ENCODE results near the gene LARP4B.

The LARP4B gene

GRCh38 chr10:853017-853416 is 78.5 kb downstream of the LARP4B start:
- Mint-ChIP-seq H3K27me3 (no peaks in the 10 kb centered on the region), H3K27ac (no peak overlapping the region), H3K36me3 (ENCODE audit: low read depth) (peaks cover 99% of the 10 kb centered on the region), H3K4me3 (no peak overlapping the region), H3K4me1 (ENCODE audit: low read depth) (peaks cover 54% of the 10 kb centered on the region), H3K9me3 (peaks cover 9% of the 10 kb centered on the region)
- no peak for DNase-seq

- H3K4me3 Mint-ChIP-seq: no peak overlapping the region
- H3K36me3 Mint-ChIP-seq (ENCODE audit: low read depth): peaks cover 99% of the 10 kb centered on the region
Observed at GRCh38 chr10:852386-852785, 79.1 kb downstream of the LARP4B start.

GRCh38 chr10:851901-852300 is 79.6 kb downstream of the LARP4B start:
- no peak overlapping the region for H3K4me3 Mint-ChIP-seq

More at GRCh38 chr10:852386-852785, 79.1 kb downstream of the LARP4B start:
- H3K4me1 Mint-ChIP-seq (ENCODE audit: low read depth): peaks cover 55% of the 10 kb centered on the region
- DNase-seq: no peak
- H3K27ac Mint-ChIP-seq: peak overlapping the region; percentile 71
- H3K27me3 Mint-ChIP-seq: no peaks in the 10 kb centered on the region
- peaks cover 9% of the 10 kb centered on the region for H3K9me3 Mint-ChIP-seq

GRCh38 chr10:850093-850492 is 81.4 kb downstream of the LARP4B start:
- Mint-ChIP-seq H3K9me3 (peaks cover 9% of the 10 kb centered on the region), H3K27ac (no peak overlapping the region), H3K36me3 (ENCODE audit: low read depth) (peaks cover 99% of the 10 kb centered on the region), H3K4me1 (ENCODE audit: low read depth) (peaks cover 55% of the 10 kb centered on the region), H3K27me3 (no peaks in the 10 kb centered on the region), H3K4me3 (no peak overlapping the region)
- no peak for DNase-seq

More at GRCh38 chr10:851901-852300, 79.6 kb downstream of the LARP4B start:
- DNase-seq: no peak
- Mint-ChIP-seq H3K36me3 (ENCODE audit: low read depth) (peaks cover 99% of the 10 kb centered on the region), H3K27me3 (no peaks in the 10 kb centered on the region), H3K4me1 (ENCODE audit: low read depth) (peaks cover 54% of the 10 kb centered on the region), H3K27ac (peak overlapping the region; percentile 71), H3K9me3 (peaks cover 9% of the 10 kb centered on the region)

- no peak for DNase-seq
- Mint-ChIP-seq H3K4me3 (no peak overlapping the region), H3K4me1 (ENCODE audit: low read depth) (peaks cover 49% of the 10 kb centered on the region), H3K36me3 (ENCODE audit: low read depth) (peaks cover 99% of the 10 kb centered on the region), H3K9me3 (peaks cover 9% of the 10 kb centered on the region), H3K27me3 (no peaks in the 10 kb centered on the region), H3K27ac (no peak overlapping the region)
Observed at GRCh38 chr10:847868-848267, 83.6 kb downstream of the LARP4B start.

GRCh38 chr10:846126-846685 is 85.3 kb downstream of the LARP4B start:
- Mint-ChIP-seq H3K9me3 (peaks cover 7% of the 10 kb centered on the region), H3K27me3 (no peaks in the 10 kb centered on the region), H3K4me3 (no peak overlapping the region), H3K4me1 (ENCODE audit: low read depth) (peaks cover 33% of the 10 kb centered on the region), H3K27ac (peak overlapping the region; percentile 20), H3K36me3 (ENCODE audit: low read depth) (peaks cover 98% of the 10 kb centered on the region)
- no peak for DNase-seq

GRCh38 chr10:845526-845925 is 86.0 kb downstream of the LARP4B start:
- Mint-ChIP-seq H3K4me3 (no peak overlapping the region), H3K9me3 (peaks cover 4% of the 10 kb centered on the region), H3K4me1 (ENCODE audit: low read depth) (peaks cover 30% of the 10 kb centered on the region), H3K36me3 (ENCODE audit: low read depth) (peaks cover 98% of the 10 kb centered on the region), H3K27me3 (no peaks in the 10 kb centered on the region), H3K27ac (peak overlapping the region; percentile 47)
- no peak for DNase-seq

- H3K36me3 Mint-ChIP-seq (ENCODE audit: low read depth): peaks cover 98% of the 10 kb centered on the region
Observed at GRCh38 chr10:844552-844951, 87.0 kb downstream of the LARP4B start.

GRCh38 chr10:843703-844102 is 87.8 kb downstream of the LARP4B start:
- no peaks in the 10 kb centered on the region for H3K9me3 Mint-ChIP-seq
- peaks cover 29% of the 10 kb centered on the region for H3K4me1 Mint-ChIP-seq (ENCODE audit: low read depth)
- H3K27ac Mint-ChIP-seq: peak overlapping the region; percentile 42
- no peak overlapping the region for H3K4me3 Mint-ChIP-seq
- H3K27me3 Mint-ChIP-seq: no peaks in the 10 kb centered on the region
- DNase-seq: no peak
- H3K36me3 Mint-ChIP-seq (ENCODE audit: low read depth): peaks cover 98% of the 10 kb centered on the region

More at GRCh38 chr10:844552-844951, 87.0 kb downstream of the LARP4B start:
- Mint-ChIP-seq H3K27ac (peak overlapping the region; percentile 67), H3K27me3 (no peaks in the 10 kb centered on the region), H3K4me3 (no peak overlapping the region), H3K4me1 (ENCODE audit: low read depth) (peaks cover 30% of the 10 kb centered on the region), H3K9me3 (no peaks in the 10 kb centered on the region)
- DNase-seq: no peak

- Mint-ChIP-seq H3K36me3 (ENCODE audit: low read depth) (peaks cover 99% of the 10 kb centered on the region), H3K4me3 (no peak overlapping the region), H3K27ac (no peak overlapping the region), H3K4me1 (ENCODE audit: low read depth) (peaks cover 26% of the 10 kb centered on the region), H3K9me3 (no peaks in the 10 kb centered on the region), H3K27me3 (no peaks in the 10 kb centered on the region)
- no peak for DNase-seq
Observed at GRCh38 chr10:842795-843194, 88.7 kb downstream of the LARP4B start.

GRCh38 chr10:841535-841934 is 90.0 kb downstream of the LARP4B start:
- Mint-ChIP-seq H3K27me3 (no peaks in the 10 kb centered on the region), H3K9me3 (no peaks in the 10 kb centered on the region), H3K4me1 (ENCODE audit: low read depth) (peaks cover 21% of the 10 kb centered on the region), H3K27ac (no peak overlapping the region), H3K36me3 (ENCODE audit: low read depth) (peaks cover 99% of the 10 kb centered on the region), H3K4me3 (no peak overlapping the region)
- DNase-seq: no peak

GRCh38 chr10:839550-840205 is 91.8 kb downstream of the LARP4B start:
- H3K27ac Mint-ChIP-seq: no peak overlapping the region
- H3K36me3 Mint-ChIP-seq (ENCODE audit: low read depth): peaks cover 95% of the 10 kb centered on the region
- no peaks in the 10 kb centered on the region for H3K27me3 Mint-ChIP-seq
- DNase-seq: no peak
- H3K9me3 Mint-ChIP-seq: no peaks in the 10 kb centered on the region
- H3K4me1 Mint-ChIP-seq (ENCODE audit: low read depth): peaks cover 11% of the 10 kb centered on the region
- H3K4me3 Mint-ChIP-seq: no peak overlapping the region

GRCh38 chr10:836782-837181 is 94.7 kb downstream of the LARP4B start:
- Mint-ChIP-seq H3K4me3 (no peak overlapping the region), H3K9me3 (no peaks in the 10 kb centered on the region), H3K36me3 (ENCODE audit: low read depth) (peaks cover 93% of the 10 kb centered on the region), H3K4me1 (ENCODE audit: low read depth) (peaks cover 11% of the 10 kb centered on the region), H3K27ac (no peak overlapping the region), H3K27me3 (no peaks in the 10 kb centered on the region)
- no peak for DNase-seq

GRCh38 chr10:834493-834892 is 97.0 kb downstream of the LARP4B start:
- no peak for DNase-seq
- peaks cover 93% of the 10 kb centered on the region for H3K36me3 Mint-ChIP-seq (ENCODE audit: low read depth)
- H3K27ac Mint-ChIP-seq: no peak overlapping the region
- peaks cover 11% of the 10 kb centered on the region for H3K4me1 Mint-ChIP-seq (ENCODE audit: low read depth)
- no peaks in the 10 kb centered on the region for H3K9me3 Mint-ChIP-seq
- no peak overlapping the region for H3K4me3 Mint-ChIP-seq
- H3K27me3 Mint-ChIP-seq: no peaks in the 10 kb centered on the region

GRCh38 chr10:829241-829640 is 102.3 kb downstream of the LARP4B start:
- DNase-seq: no peak
- Mint-ChIP-seq H3K27ac (no peak overlapping the region), H3K36me3 (ENCODE audit: low read depth) (peaks cover 96% of the 10 kb centered on the region), H3K4me1 (ENCODE audit: low read depth) (peaks cover 1% of the 10 kb centered on the region), H3K4me3 (no peak overlapping the region), H3K27me3 (no peaks in the 10 kb centered on the region), H3K9me3 (no peaks in the 10 kb centered on the region)

Data from activated T-cell treated with anti-CD3 and anti-CD28 coated beads, Interleukin-2, amount 50 U/mL, for 24 hours (primary cell).